HG03139 (cell line): ENCODE results near the gene SLAMF9.

Experiments used
- ATAC-seq: cut with Tn5 transposase; IDR thresholded peaks from one replicate; pipeline ENCODE4 v1.9.1; 2021; ENCODE audit not compliant: unreplicated experiment

Gene SLAMF9

GRCh38 chr1:159977364-159978106 is 23.5 kb upstream of the SLAMF9 start:
- ATAC-seq, result no peak

- no peak for ATAC-seq
Observed at GRCh38 chr1:159974350-159974965, 20.4 kb upstream of the SLAMF9 start.

- no peak for ATAC-seq
Observed at GRCh38 chr1:159973350-159973940, 19.4 kb upstream of the SLAMF9 start.

GRCh38 chr1:159972443-159973205 is 18.6 kb upstream of the SLAMF9 start:
- no peak for ATAC-seq

GRCh38 chr1:159970932-159971342 is 16.9 kb upstream of the SLAMF9 start:
- no peak for ATAC-seq

GRCh38 chr1:159968901-159969300 is 14.9 kb upstream of the SLAMF9 start:
- no peak for ATAC-seq

- ATAC-seq, result no peak
Observed at GRCh38 chr1:159965263-159965662, 11.2 kb upstream of the SLAMF9 start.

GRCh38 chr1:159964144-159964543 is 10.1 kb upstream of the SLAMF9 start:
- no peak for ATAC-seq

GRCh38 chr1:159962176-159962575 is 8.1 kb upstream of the SLAMF9 start:
- ATAC-seq, result no peak

GRCh38 chr1:159961636-159962035 is 7.6 kb upstream of the SLAMF9 start:
- ATAC-seq, result no peak

GRCh38 chr1:159960721-159961381 is 6.8 kb upstream of the SLAMF9 start:
- ATAC-seq, result no peak

GRCh38 chr1:159959451-159959850 is 5.4 kb upstream of the SLAMF9 start:
- ATAC-seq, result no peak

GRCh38 chr1:159958719-159959380 is 4.8 kb upstream of the SLAMF9 start:
- ATAC-seq, result no peak

GRCh38 chr1:159957824-159958268 is 3.8 kb upstream of the SLAMF9 start:
- ATAC-seq, result no peak

GRCh38 chr1:159955456-159955855 is 1.4 kb upstream of the SLAMF9 start:
- no peak for ATAC-seq

- ATAC-seq, result no peak
Observed at GRCh38 chr1:159952932-159953331, 1.1 kb downstream of the SLAMF9 start.

- no peak for ATAC-seq
Observed at GRCh38 chr1:159951551-159951950, 2.5 kb downstream of the SLAMF9 start.

- no peak for ATAC-seq
Observed at GRCh38 chr1:159951016-159951415, 3.0 kb downstream of the SLAMF9 start.

- no peak for ATAC-seq
Observed at GRCh38 chr1:159949981-159950381, 4.1 kb downstream of the SLAMF9 start.

GRCh38 chr1:159949123-159949522 is 4.9 kb downstream of the SLAMF9 start:
- no peak for ATAC-seq
